HG03175 (cell line): ENCODE results near the gene AHSG.
"Not testable (repeated sequence)": the region's sequence is repeated elsewhere in the genome, so short reads cannot be mapped to it uniquely, and the experiment has no call there.

Source experiments
- ATAC-seq: cut with Tn5 transposase; IDR thresholded peaks from one replicate; pipeline ENCODE4 v1.9.1; 2021; ENCODE audit warnings: mild to moderate bottlenecking, moderate library complexity; ENCODE audit not compliant: unreplicated experiment

AHSG gene, protein sequence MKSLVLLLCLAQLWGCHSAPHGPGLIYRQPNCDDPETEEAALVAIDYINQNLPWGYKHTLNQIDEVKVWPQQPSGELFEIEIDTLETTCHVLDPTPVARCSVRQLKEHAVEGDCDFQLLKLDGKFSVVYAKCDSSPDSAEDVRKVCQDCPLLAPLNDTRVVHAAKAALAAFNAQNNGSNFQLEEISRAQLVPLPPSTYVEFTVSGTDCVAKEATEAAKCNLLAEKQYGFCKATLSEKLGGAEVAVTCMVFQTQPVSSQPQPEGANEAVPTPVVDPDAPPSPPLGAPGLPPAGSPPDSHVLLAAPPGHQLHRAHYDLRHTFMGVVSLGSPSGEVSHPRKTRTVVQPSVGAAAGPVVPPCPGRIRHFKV

DNA sequence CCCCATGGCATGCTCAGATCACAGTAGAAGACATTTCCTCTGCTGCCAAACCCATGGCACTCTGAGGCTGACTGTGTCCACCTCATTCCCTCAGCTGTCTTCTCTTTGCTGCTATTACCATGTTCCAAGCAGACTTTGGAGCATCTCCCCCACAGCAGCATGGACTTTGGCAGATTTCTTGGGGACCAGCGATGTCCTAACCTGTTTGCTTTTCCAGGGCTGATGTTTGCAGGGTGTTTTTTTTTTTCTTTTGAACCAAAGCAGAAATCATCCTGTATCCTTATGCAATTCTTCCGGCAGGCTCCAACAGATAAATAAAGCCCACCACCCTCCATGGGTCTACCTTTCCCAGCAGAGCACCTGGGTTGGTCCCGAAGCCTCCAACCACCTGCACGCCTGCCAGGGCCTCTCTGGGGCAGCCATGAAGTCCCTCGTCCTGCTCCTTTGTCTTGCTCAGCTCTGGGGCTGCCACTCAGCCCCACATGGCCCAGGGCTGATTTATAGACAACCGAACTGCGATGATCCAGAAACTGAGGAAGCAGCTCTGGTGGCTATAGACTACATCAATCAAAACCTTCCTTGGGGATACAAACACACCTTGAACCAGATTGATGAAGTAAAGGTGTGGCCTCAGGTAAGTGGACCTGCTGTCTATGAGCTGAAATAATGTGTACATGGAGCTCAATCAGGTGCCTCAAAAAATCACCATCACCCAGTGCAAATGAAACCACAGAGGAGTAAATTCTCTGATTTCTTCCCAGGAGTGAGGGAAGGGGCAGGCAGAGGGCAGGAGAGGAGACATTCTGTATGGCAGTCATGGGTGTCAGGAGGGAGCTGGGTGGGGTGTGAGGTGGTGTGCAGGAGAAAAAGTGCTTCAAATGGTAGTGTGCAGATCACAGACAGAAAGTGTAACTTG is at the start of gene AHSG:
Gene AHSG, plus strand, starts transcription at position 340 of the 916 bp plus-strand sequence. Its CDS starts 82 bp downstream, at position 422.
- ATAC-seq, result no peak

DNA sequence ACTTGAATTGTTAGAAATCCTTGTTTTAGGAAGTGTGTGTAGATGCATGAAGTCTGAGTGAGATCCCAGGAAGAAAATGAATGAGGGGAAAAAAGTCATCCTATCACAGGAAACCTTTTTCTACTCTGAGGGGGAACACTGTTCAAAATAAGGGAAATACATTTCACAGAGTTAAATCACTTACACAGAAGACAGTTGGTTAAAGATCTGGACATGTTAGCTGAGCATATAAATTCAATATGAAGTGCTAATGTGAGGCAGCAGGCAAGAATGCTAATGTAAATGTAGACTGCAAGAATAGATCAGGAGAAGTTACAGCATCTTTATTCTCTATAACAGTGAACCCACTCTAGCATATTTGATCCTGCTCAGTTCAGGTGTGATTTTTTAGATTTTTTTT is 48.3 kb upstream of the AHSG start:
- ATAC-seq, result no peak

DNA sequence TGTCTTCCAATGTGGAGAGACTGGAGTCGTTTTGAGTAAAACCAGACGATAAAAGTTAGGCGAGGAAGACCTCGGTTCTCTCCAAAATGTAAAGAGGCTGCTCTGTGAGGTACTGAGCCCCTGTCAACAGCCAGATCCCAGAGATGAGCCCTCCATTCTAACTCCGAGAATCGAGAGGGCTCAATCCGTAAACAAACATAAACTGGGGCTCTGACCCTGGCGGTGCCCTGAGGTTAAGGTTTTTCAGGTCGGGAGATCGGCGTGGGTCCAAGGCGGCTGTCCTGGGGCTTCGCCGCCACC is 46.1 kb upstream of the AHSG start:
- no peak for ATAC-seq

- ATAC-seq, result peak; percentile 50
These were observed 45.6 kb upstream of the AHSG start, which contains the start of gene TBCCD1 for GRCh38 chr3:186567072-186567921. TBCCD1 (minus strand) TSS chr3:186567339; CDS start chr3:186564329, 3,010 bp downstream.

GRCh38 chr3:186569361-186569760 is 43.5 kb upstream of the AHSG start:
- ATAC-seq, result not testable (repeated sequence)

DNA sequence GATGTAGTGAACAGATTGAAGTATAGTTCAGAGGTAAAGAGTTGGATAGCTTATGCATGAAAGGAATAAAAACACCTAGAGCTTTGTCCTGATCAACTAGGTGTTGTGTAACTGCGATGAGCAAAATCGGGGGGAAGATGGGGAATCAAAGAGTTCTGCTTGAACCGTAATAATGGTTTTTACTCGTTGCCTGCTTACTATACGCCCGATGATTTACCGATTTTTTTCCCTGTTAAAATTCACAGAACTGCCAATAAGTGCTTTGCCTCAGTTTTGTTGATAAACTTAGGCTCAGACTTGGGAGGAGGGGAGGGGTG is 43.1 kb upstream of the AHSG start:
- no peak for ATAC-seq

DNA sequence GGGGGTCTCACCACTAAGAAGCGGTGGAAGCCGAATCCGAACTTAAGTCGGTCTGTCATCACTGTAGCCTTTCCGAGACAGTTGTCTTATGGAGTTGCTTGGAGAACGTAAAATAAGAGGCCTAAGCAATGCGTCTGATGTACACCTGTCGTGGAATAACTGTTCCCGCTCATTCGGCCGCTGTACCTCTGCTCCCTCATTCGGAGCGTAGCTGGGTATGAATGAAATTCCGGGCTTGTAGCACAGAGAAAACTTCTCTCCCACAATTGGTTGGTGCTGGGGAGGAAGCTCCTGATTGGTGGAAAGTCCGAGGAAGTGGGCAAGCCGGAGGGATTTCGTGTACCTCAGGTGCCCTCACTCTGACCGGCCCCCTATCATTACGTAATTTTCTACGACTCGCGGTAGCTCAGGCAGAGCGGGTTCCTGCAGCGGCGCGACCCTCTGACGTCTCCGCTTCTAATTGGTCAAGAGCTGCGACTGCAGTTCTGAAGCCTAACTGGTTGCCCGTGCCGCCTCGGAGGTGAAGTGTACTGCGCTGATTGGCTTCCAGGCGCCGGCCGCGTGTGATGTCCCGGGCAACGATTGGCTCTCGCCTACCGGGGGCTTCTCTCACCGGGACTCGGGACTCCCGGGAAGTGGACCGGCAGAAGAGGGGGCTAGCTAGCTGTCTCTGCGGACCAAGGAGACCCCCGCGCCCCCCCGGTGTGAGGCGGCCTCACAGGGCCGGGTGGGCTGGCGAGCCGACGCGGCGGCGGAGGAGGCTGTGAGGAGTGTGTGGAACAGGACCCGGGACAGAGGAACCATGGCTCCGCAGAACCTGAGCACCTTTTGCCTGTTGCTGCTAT is 42.5 kb upstream of the AHSG start, which contains the start of gene DNAJB11:
Gene DNAJB11, plus strand, starts transcription at position 625 of the 845 bp plus-strand sequence. Its CDS starts 178 bp downstream, at position 803.
- peak; percentile 88 for ATAC-seq

GRCh38 chr3:186570941-186571643 is 41.8 kb upstream of the AHSG start:
- ATAC-seq, result no peak

DNA sequence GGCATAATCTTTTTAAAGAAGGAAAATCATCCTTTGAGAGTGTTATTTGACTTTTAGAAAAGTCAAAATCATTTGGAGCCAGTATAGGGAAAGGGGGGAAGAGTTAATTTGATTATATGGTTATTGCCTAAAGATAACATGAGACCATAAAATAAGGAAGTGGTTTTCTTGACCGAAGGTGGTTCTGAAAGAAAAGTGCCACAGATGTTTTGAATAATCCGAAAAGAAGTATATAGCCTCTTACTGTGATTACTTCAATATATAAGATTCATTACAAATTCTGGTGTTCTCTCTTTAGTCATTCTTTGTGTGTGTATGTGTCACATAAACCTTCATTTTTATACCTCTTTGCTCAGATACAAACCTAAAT is 41.2 kb upstream of the AHSG start:
- no peak for ATAC-seq

DNA sequence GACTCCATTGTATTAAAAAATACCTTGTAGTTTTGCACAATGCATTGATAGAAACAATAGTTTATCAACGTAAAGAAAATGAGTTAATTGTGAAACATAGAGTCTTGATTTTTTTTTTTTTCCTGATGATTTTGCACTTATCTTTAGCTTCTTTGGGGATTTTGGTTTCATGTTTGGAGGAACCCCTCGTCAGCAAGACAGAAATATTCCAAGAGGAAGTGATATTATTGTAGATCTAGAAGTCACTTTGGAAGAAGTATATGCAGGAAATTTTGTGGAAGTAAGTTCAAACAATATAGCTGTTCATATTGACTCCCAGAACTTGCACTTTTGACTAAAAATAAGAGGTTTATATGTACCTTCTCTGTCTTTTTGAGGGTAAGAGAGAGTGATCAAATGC is 35.3 kb upstream of the AHSG start:
- ATAC-seq, result no peak

DNA sequence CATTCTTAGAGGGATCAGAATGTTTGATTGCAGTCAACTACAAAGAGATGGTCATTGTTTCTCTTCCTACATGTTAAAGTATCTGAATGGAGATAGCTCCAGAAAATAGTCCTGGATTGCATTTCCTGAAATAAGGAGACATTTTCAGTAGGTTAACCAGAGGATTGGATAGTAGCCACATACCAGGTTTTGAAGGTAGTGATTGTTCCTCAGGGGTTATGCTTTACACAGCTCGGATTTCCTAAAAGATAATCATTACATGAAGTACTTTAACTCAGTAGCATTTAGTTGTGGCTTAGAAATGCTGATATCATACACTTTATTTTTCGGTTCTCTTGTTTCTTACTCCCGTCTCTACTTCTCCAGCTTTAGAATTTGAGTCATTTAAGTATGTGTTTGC is 32.1 kb upstream of the AHSG start:
- ATAC-seq, result no peak

DNA sequence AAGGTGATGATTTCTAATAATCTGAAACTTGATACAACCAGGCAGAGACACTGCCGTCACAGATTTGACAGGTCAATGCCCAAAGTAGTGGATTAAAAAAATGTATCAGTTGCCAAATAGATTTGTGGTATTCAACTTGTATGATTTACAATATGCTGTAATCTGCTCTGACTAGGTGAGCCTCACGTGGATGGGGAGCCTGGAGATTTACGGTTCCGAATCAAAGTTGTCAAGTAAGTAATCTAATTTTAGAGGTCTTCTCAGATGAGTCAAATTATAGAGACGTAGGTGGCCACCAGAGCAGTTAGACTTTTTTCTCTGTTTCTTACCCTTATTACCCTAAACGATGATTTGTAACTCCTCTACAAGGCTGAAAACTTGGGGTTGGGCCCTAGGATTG is 30.3 kb upstream of the AHSG start:
- ATAC-seq, result no peak

DNA sequence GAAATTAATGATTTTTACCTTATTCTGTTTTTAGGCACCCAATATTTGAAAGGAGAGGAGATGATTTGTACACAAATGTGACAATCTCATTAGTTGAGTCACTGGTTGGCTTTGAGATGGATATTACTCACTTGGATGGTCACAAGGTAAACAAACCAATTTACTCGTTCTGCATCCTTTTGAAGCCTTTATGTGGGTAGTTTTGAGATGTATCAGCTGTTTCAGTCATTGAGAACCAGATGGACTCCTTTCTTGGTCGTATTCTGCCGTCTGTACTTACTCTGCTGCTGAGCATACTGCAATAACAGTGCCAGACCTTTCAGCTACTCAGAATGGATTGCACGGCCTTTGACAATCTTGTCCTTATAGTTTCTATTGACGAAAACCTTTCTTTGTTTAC is 29.0 kb upstream of the AHSG start:
- ATAC-seq, result no peak

DNA sequence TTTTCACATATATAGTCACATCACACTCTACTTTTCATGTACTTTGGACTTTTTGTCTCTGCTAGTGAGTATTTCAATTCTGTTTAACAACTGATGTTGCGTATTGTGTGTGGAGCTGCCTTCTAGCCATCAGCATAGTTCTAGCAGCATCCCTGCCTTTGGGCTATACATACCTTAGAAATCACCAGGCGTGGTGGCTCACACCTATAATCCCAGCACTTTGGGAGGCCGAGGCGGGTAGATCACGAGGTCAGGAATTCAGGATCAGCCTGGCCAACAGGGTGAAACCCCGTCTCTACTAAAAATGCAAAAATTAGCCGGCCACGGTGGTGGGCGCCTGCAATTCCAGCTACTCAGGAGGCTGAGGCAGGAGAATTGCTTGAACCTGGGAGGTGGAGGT is 26.6 kb upstream of the AHSG start:
- not testable (repeated sequence) for ATAC-seq

- no peak for ATAC-seq
These were observed 25.7 kb upstream of the AHSG start for GRCh38 chr3:186587183-186587582.

- ATAC-seq, result no peak
These were observed 24.2 kb upstream of the AHSG start for GRCh38 chr3:186588632-186589031.

- ATAC-seq, result no peak
These were observed 23.7 kb upstream of the AHSG start for GRCh38 chr3:186589121-186589520.

GRCh38 chr3:186589856-186590579 is 22.8 kb upstream of the AHSG start:
- ATAC-seq, result no peak
